Measurements from ENCODE around the gene KDM2A.

DNA sequence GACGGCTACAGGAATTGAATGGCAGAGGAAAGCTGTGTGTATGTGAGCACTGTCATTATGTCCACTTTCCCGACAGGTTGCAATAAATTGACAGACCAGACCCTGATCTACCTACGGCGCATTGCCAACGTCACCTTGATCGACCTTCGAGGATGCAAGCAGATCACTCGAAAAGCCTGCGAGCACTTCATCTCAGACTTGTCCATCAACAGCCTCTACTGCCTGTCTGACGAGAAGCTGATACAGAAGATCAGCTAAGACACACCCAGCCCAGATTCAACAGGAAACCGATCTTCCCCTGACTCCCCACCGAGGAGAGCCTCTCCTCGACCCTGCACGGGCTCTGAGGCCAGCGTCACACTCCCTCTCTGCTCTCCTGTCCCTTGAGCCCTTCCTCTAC, 135.7 kb downstream of the KDM2A start:
- TF ChIP-seq CTCF (IDR thresholded peaks at IDR 0.05; ENCODE audit: low read depth, low read length) (no peak), POLR2A (IDR thresholded peaks at IDR 0.05; ENCODE audit: extremely low read depth, insufficient read length) (no peak)

Measured in NB4 (cell line).